GM12873 (cell line): Measurements from ENCODE around the gene TKFC.

ENCODE experiments used
- TF ChIP-seq, protein P1 (sequence below): IDR thresholded peaks from 2 replicates; pipeline ENCODE4 v1.5.1; 2012; ENCODE audit warnings: low read depth, mild to moderate bottlenecking, moderate library complexity, low read length, control low read depth; ENCODE audit not compliant: insufficient read depth; ENCODE audit errors: missing control alignments

The TKFC gene

GRCh38 chr11:61349916-61350315 lies 16.9 kb downstream of the TKFC start:
- TF ChIP-seq, protein P1, sequence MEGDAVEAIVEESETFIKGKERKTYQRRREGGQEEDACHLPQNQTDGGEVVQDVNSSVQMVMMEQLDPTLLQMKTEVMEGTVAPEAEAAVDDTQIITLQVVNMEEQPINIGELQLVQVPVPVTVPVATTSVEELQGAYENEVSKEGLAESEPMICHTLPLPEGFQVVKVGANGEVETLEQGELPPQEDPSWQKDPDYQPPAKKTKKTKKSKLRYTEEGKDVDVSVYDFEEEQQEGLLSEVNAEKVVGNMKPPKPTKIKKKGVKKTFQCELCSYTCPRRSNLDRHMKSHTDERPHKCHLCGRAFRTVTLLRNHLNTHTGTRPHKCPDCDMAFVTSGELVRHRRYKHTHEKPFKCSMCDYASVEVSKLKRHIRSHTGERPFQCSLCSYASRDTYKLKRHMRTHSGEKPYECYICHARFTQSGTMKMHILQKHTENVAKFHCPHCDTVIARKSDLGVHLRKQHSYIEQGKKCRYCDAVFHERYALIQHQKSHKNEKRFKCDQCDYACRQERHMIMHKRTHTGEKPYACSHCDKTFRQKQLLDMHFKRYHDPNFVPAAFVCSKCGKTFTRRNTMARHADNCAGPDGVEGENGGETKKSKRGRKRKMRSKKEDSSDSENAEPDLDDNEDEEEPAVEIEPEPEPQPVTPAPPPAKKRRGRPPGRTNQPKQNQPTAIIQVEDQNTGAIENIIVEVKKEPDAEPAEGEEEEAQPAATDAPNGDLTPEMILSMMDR, result no peak

GRCh38 chr11:61350336-61350735 lies 17.3 kb downstream of the TKFC start:
- TF ChIP-seq, protein P1, result no peak

DNA sequence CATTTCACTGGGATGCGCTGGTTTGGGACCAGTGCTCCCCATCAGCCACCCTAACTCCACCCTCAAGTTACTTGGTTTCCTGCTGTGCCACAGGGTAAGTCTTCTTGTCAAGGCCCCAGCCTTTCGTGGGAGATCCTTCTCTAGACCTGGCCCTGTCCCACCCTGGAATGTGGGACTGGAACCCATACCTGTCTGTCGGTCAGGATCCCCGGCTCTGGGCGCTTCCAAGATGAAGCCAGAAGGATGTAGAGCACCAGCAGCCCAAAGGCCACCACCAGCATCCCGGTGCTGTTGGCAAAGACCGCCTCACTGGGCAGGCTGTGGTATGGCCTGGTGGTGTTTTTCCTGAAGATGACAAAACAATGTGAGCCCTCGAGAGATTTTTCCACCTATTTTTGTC lies 17.8 kb downstream of the TKFC start:
- TF ChIP-seq, protein P1, result no peak

DNA sequence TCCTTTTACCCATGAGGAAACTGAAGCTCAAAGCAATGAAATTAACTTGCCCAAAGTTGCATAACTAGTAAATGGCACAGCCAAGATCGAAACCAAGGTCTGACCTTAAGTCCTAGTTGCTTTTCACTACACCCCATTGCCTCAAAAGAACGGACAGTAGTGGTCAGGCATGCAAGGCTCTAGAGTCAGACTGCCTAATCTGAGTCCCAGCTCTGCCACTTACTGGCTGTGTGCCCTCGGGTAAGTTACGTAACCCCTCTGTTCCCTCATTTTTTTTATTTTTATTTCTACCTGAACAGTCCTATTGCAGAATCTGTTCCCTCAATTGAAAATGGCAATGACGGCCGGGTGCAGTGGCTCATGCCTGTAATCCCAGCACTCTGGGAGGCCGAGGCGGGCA lies 19.0 kb downstream of the TKFC start:
- TF ChIP-seq, protein P1, result no peak

- TF ChIP-seq, protein P1, result no peak
Measured at GRCh38 chr11:61353131-61354067, 20.4 kb downstream of the TKFC start.

GRCh38 chr11:61354208-61354607 lies 21.2 kb downstream of the TKFC start:
- TF ChIP-seq, protein P1, result no peak

DNA sequence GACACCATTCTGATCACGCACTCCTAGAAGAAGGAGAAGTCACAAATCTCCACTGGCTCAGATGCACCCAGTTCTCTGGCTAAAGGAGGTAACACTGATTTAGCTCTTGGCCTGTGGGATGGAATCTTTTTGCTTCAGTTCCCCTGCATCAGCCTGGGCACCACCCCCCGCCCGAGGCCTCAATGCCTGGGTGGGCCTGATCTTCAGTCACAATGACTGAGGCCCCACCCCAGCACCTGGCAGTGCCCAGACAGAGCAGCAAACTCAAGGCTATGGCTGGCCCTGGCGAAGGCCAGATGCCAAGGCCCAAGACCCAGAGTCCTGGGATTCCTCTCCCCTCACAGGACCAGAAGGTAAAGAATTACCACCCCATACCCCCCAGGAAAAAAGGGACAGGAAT lies 23.7 kb downstream of the TKFC start:
- TF ChIP-seq, protein P1, result no peak
